Measurements from ENCODE around the gene NEK5.
"Not testable (repeated sequence)": the region's sequence is repeated elsewhere in the genome, so short reads cannot be mapped to it uniquely, and the experiment has no call there.

Gene NEK5

GRCh38 chr13:52128714-52129700 lies at the start of gene NEK5:
Gene NEK5, minus strand, starts transcription at chr13:52129073. Its CDS starts 1,591 bp downstream, at chr13:52127482.
- peak; percentile 74 for DNase-seq

GRCh38 chr13:52177276-52177675 lies 48.4 kb upstream of the NEK5 start:
- in situ Hi-C loops (cut with MboI; ENCODE audit: low pct_unique_long_range_greater_than_20kb, low sequenced_read_pairs), result no loop called here
- no peak for DNase-seq

More at GRCh38 chr13:52128714-52129700, at the start of gene NEK5:
- in situ Hi-C loops (cut with MboI; ENCODE audit: low pct_unique_long_range_greater_than_20kb, low sequenced_read_pairs), result no loop called here

DNA sequence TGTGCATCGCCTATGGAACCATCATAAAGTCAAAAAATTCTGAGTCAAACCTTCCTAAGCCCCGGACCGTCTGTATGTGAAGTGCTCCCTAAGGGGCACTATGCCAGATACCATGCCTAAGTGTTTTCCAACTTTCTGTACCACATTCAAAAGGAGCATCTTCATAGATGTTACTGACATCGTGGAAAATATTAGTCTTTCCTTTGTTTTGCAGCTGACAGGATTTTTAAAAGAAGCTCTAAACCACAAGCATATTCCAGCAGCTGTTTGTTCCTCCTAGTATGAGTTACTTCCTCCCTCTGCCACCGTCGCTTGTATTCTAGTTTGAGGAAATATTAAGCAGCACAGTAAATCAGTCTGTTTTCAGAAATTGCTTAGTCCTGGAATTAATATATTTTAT lies 45.1 kb upstream of the NEK5 start:
- DNase-seq, result peak; percentile 60
- in situ Hi-C loops (cut with MboI; ENCODE audit: low pct_unique_long_range_greater_than_20kb, low sequenced_read_pairs), result not testable (repeated sequence)

DNA sequence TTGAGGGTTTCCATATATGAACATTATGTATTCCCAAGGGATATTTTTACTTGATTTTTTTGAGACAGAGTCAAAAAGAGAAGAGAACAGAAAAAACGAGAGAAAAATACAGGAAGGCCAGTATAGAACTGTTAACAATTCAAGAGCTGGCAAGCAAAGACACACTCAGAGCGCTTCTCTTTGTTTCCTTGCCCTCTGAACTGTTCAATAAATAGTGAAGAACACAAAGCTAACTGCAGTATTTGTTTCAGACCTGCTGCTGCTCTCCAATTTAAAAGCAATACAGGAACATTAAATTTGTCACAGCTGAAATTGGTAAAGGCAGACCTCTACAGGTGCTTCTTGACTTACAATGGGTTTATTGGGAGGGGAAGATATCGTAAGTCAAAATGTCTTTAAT lies 44.5 kb upstream of the NEK5 start:
- DNase-seq, result no peak
- in situ Hi-C loops (cut with MboI; ENCODE audit: low pct_unique_long_range_greater_than_20kb, low sequenced_read_pairs), result no loop called here

GRCh38 chr13:52171686-52172085 lies 42.8 kb upstream of the NEK5 start:
- in situ Hi-C loops (cut with MboI; ENCODE audit: low pct_unique_long_range_greater_than_20kb, low sequenced_read_pairs); DNase-seq: not testable (repeated sequence)

DNA sequence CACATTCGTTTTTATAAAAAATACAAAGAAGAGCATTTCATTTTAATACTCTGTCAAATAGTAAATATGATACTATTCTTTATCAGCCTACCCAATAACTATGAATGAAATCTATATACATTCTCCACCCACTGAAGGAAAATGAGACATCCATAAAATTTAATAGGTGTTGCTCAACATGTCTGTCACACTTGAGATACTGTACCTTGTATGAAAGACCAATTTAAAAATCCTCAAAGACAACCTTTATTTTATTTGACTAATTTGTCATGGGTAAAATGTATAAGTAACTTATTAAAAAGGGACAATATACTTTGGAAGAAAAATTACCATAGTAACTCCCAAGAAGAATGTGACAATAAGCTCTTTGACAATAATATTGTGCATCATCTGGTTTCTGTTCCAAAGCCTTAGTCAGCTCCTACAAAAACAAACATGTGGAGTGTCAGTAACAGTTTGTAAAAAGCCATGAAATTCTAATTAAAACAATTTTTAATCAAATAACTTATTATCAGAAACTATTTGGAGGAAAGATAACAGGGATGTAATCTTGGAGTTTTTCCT lies 42.0 kb upstream of the NEK5 start:
- DNase-seq; in situ Hi-C loops (cut with MboI; ENCODE audit: low pct_unique_long_range_greater_than_20kb, low sequenced_read_pairs): not testable (repeated sequence)

DNA sequence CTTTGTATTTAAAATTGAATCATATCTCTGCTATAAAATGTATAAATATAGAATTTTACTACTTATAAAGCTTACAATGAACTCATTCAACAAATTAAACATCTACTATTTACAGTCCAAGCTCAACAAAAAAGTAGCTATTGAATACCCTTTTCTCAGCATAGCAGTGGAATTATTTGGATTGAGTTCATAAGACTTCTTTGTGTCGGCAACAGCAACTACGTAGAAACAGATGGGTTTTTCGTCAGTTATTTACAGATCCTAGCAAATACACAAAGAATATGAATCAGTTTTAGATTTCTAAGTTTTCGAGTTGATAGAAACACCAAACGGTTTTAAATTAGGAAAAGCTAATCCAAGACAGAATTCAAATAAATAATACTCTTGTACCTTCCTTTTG lies 41.0 kb upstream of the NEK5 start:
- DNase-seq, result no peak
- in situ Hi-C loops (cut with MboI; ENCODE audit: low pct_unique_long_range_greater_than_20kb, low sequenced_read_pairs), result no loop called here

DNA sequence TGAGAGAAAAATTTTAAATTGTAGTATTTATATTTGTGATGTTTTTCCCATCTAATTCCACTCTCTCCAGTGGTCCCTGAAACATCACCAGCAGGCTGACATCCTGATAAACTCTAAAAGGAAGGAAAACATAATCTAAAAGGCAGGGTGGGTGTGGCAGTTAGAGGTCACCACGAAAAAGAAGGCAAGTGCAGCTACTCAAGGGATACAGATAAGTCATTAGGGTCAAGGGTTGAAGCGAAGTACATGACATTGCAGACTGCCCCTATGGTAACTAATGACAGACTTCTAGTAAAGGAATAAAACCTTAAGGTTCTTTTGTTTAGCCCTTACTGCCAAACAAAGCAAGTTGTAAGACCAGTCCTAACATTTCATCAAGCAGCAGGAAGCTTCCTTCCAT lies 36.5 kb upstream of the NEK5 start:
- in situ Hi-C loops (cut with MboI; ENCODE audit: low pct_unique_long_range_greater_than_20kb, low sequenced_read_pairs), result no loop called here
- DNase-seq, result no peak

- in situ Hi-C loops (cut with MboI; ENCODE audit: low pct_unique_long_range_greater_than_20kb, low sequenced_read_pairs), result no loop called here
- DNase-seq, result no peak
Measured at GRCh38 chr13:52164989-52165388, 36.1 kb upstream of the NEK5 start.

DNA sequence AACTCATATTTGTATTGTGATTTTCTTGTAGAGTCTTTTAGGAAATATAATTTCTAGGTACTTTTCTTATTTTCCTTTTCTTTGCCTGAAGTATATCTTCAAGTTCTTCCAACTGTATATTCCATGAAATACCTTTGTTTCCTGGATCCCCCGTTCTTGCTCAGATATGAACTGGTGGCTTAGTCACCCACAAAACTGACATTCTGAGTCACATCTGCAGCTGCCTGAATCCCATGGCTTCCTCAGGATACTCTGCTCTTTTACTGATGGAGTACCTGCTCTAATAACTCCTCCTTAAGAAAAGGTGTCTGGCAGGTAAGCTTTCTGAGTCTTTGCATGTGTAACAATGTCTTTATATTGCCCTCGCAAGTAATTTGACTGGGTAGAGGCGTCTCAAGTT lies 35.0 kb upstream of the NEK5 start:
- in situ Hi-C loops (cut with MboI; ENCODE audit: low pct_unique_long_range_greater_than_20kb, low sequenced_read_pairs); DNase-seq: not testable (repeated sequence)

DNA sequence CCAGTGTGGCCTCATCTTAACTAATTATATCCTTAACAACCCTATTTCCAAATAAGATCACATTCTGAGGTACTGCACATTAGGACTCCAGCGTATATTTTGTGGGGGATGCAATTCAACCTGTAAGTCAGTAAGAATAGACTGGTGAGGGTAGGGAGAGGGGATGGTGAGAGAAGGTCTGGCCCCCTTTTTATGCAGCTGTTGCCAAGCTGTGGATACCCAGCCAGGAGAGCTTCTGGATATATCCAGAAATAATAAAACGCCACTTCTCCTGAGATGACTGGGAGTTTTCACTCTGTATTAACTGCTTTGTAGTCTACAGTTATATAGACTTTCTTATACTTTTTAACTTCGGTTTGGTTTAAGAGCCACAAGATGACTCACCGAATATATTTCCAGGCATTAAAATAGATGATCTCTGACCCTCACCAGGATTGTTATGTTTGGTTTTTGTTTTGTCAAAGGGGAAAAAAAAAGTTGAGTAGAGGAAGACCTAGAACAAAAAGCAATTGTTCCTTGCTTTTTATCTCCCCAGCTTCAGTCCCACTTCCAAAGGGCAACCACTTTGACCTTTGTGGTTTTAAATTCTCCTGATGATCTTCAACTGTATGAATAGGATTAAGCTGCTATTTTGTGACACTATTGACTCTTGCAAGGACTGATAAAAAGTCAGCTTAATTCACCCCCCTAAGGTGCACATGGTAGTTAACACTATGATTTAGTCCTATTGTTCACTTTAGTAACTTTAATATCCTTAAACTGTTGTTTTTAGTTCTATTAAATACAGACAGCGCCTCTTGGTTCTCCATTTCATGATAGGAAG lies 33.6 kb upstream of the NEK5 start:
- in situ Hi-C loops (cut with MboI; ENCODE audit: low pct_unique_long_range_greater_than_20kb, low sequenced_read_pairs), result no loop called here
- DNase-seq, result peak; percentile 49

GRCh38 chr13:52161181-52161646 lies 32.3 kb upstream of the NEK5 start:
- in situ Hi-C loops (cut with MboI; ENCODE audit: low pct_unique_long_range_greater_than_20kb, low sequenced_read_pairs), result no loop called here
- DNase-seq, result no peak

GRCh38 chr13:52160506-52160905 lies 31.6 kb upstream of the NEK5 start:
- DNase-seq, result no peak
- in situ Hi-C loops (cut with MboI; ENCODE audit: low pct_unique_long_range_greater_than_20kb, low sequenced_read_pairs), result no loop called here

DNA sequence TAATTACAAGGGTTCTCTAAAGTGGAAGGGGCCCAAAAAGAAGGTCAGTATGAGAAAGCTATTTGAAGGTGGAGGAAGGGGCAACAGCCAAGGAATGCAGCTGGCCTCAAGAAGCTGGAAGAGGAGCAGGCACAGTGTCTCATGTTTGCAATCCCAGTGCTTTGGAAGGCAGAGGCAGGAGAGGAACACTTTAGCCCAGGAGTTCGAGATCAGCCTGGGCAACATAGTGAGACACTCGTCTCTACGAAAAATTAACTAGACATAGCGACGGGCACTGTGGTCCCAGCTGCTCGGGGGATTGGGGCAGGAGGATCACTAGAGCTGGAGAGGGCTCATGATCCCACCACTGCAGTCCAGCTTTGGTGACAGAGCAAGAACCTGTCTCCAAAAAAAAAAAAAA lies 31.2 kb upstream of the NEK5 start:
- no peak for DNase-seq
- in situ Hi-C loops (cut with MboI; ENCODE audit: low pct_unique_long_range_greater_than_20kb, low sequenced_read_pairs), result no loop called here

- peak; percentile 79 for DNase-seq
- in situ Hi-C loops (cut with MboI; ENCODE audit: low pct_unique_long_range_greater_than_20kb, low sequenced_read_pairs), result no loop called here
Measured at GRCh38 chr13:52159159-52159982, 30.5 kb upstream of the NEK5 start, which contains the start of gene NEK3. Gene NEK3, minus strand, starts transcription at chr13:52159597. Its CDS starts 3,406 bp downstream, at chr13:52156191.

DNA sequence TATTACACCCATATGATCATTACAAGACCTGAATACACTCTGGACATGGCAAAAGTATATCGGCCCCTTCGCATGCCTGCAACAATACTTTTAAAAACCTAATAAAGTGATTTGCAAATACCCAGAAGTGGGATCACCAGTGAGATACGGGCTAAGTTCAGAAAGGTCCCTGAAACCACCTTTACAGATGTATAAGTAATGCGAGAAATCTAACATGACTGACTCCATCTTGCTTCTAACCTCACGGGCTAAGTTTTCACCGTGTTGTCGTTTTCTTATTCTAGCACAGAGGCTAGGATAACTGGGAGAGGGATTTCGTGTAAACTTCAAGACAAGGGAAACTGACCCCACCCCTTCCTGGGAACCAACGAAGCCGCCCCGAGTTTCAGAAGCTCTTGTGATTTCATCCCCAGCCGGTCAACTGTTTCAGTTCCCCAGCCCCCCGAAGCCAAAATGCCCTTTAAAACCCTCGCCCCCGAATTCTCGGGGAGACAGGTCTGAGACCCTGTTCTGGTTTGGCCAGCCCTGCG lies 29.8 kb upstream of the NEK5 start:
- in situ Hi-C loops (cut with MboI; ENCODE audit: low pct_unique_long_range_greater_than_20kb, low sequenced_read_pairs), result no loop called here
- no peak for DNase-seq

DNA sequence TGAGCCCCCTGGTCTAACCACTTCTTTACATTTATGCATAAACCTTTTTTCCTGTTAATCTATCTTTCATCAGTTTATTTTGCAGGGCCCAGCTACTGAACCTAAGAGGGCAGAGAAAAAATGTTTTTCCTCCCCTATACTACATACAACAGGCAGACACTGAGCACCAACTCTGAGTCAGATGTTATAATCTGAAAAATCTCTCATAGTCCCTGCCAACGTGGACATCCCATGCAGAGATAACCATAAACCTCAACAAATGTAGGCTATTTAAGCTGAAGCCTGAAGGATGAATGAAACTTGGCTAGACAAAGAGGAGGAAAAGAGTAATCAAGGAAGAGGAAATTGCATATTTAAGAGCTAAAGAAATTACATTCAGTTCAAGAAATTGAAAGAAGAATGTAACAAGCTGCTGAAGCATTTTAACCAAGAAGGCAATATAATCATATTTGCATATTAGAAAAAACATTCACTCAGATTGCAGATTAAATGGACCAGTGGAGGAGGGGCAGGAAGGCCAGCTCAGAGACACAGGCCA lies 27.9 kb upstream of the NEK5 start:
- DNase-seq, result no peak
- in situ Hi-C loops (cut with MboI; ENCODE audit: low pct_unique_long_range_greater_than_20kb, low sequenced_read_pairs), result no loop called here

- in situ Hi-C loops (cut with MboI; ENCODE audit: low pct_unique_long_range_greater_than_20kb, low sequenced_read_pairs), result no loop called here
- DNase-seq, result no peak
Measured at GRCh38 chr13:52155177-52155576, 26.3 kb upstream of the NEK5 start.
